ENCODE results near the gene PRRX1. TPM values are rescaled to one million over a fixed set of nuclear protein-coding genes. Genes with fewer than 3 reads are reported as not detected.

PRRX1 gene
- not detected in 2 replicates for total RNA-seq

GRCh38 chr1:170664093-170664827, at the start of gene PRRX1:
TSS of gene PRRX1 (plus strand) at chr1:170664131. CDS start at chr1:170664219, 88 bp downstream.
- intact Hi-C loops (cut with micrococcal nuclease) = no loop called here

- intact Hi-C loops (cut with micrococcal nuclease) = no loop called here
Measured at GRCh38 chr1:170617591-170618330, 46.2 kb upstream of the PRRX1 start.

GRCh38 chr1:170618421-170618820, 45.5 kb upstream of the PRRX1 start:
- intact Hi-C loops (cut with micrococcal nuclease) = no loop called here

- intact Hi-C loops (cut with micrococcal nuclease) = no loop called here
Measured at GRCh38 chr1:170619241-170620028, 44.5 kb upstream of the PRRX1 start.

GRCh38 chr1:170620164-170620563, 43.8 kb upstream of the PRRX1 start:
- intact Hi-C loops (cut with micrococcal nuclease) = no loop called here

GRCh38 chr1:170623171-170623570, 40.8 kb upstream of the PRRX1 start:
- intact Hi-C loops (cut with micrococcal nuclease) = no loop called here

- intact Hi-C loops (cut with micrococcal nuclease) = no loop called here
Measured at GRCh38 chr1:170624146-170624545, 39.8 kb upstream of the PRRX1 start.

- intact Hi-C loops (cut with micrococcal nuclease) = no loop called here
Measured at GRCh38 chr1:170630977-170631376, 33.0 kb upstream of the PRRX1 start.

- intact Hi-C loops (cut with micrococcal nuclease) = no loop called here
Measured at GRCh38 chr1:170634293-170634692, 29.6 kb upstream of the PRRX1 start.

- intact Hi-C loops (cut with micrococcal nuclease) = no loop called here
Measured at GRCh38 chr1:170634824-170635410, 29.0 kb upstream of the PRRX1 start.

- intact Hi-C loops (cut with micrococcal nuclease) = no loop called here
Measured at GRCh38 chr1:170640581-170640980, 23.4 kb upstream of the PRRX1 start.

GRCh38 chr1:170657275-170657853, 6.6 kb upstream of the PRRX1 start:
- intact Hi-C loops (cut with micrococcal nuclease) = no loop called here

GRCh38 chr1:170659399-170660035, 4.4 kb upstream of the PRRX1 start:
- intact Hi-C loops (cut with micrococcal nuclease) = no loop called here

- intact Hi-C loops (cut with micrococcal nuclease) = no loop called here
Measured at GRCh38 chr1:170660281-170660713, 3.6 kb upstream of the PRRX1 start.

- intact Hi-C loops (cut with micrococcal nuclease) = no loop called here
Measured at GRCh38 chr1:170660871-170661645, 2.9 kb upstream of the PRRX1 start.

- intact Hi-C loops (cut with micrococcal nuclease) = no loop called here
Measured at GRCh38 chr1:170661646-170662411, 2.1 kb upstream of the PRRX1 start.

- intact Hi-C loops (cut with micrococcal nuclease) = no loop called here
Measured at GRCh38 chr1:170662561-170663403, 1.1 kb upstream of the PRRX1 start.

GRCh38 chr1:170663404-170664092, 383 bp upstream of the PRRX1 start:
- intact Hi-C loops (cut with micrococcal nuclease) = no loop called here

All from T-helper 1 cell treated with Interleukin-12 subunit alpha and Interleukin-12 subunit beta and Interleukin-4 antibody, amounts not matched to agents 30 ng/mL and 1 ng/mL, for 36 hours (primary cell).